22Rv1 (cell line): ENCODE measurements around the gene TTLL10.

ENCODE experiments used
- H3K27ac ChIP-seq: fragments of 450-650 bp; 2 replicates; pipeline ENCODE4 v1.5.1; 2017
- CTCF ChIP-seq: fragments of 450-650 bp; IDR thresholded peaks from 2 replicates; pipeline ENCODE4 v1.5.1; 2017; ENCODE audit warnings: mild to moderate bottlenecking
- ZFX ChIP-seq: fragments of 450-650 bp; IDR thresholded peaks from 2 replicates; pipeline ENCODE4 v1.6.1; 2017; ENCODE audit warnings: antibody characterized with exemption, borderline replicate concordance

The TTLL10 gene

GRCh38 chr1:1231400-1232207, 57.9 kb downstream of the TTLL10 start, which contains the start of gene SDF4:
SDF4 (minus strand) TSS chr1:1232001; CDS start chr1:1228772, 3,229 bp downstream.
- no peak for TF ChIP-seq CTCF
- no peak for TF ChIP-seq ZFX
- peak within 1 kb of the TSS; percentile 84 for H3K27ac ChIP-seq

- TF ChIP-seq CTCF: no peak
- no peak for TF ChIP-seq ZFX
- peak within 1 kb of the TSS; percentile 84 for H3K27ac ChIP-seq
Measured at GRCh38 chr1:1232208-1232795, 58.6 kb downstream of the TTLL10 start, which contains the start of gene B3GALT6. B3GALT6 (plus strand) TSS chr1:1232237; CDS start chr1:1232279, 42 bp downstream.

GRCh38 chr1:1232796-1233566, 59.3 kb downstream of the TTLL10 start:
- TF ChIP-seq CTCF (no peak), ZFX (no peak)
- peak overlapping the region; percentile 84 for H3K27ac ChIP-seq

- TF ChIP-seq CTCF: no peak
- TF ChIP-seq ZFX: no peak
- no peak overlapping the region for H3K27ac ChIP-seq
Measured at GRCh38 chr1:1233567-1233892, 59.9 kb downstream of the TTLL10 start.

GRCh38 chr1:1234180-1234808, 60.6 kb downstream of the TTLL10 start:
- no peak overlapping the region for H3K27ac ChIP-seq
- TF ChIP-seq CTCF (no peak), ZFX (no peak)

- no peak for TF ChIP-seq CTCF
- no peak overlapping the region for H3K27ac ChIP-seq
Measured at GRCh38 chr1:1235016-1235744, 61.5 kb downstream of the TTLL10 start.
